ENCODE measurements around the gene RNF187.

DNA sequence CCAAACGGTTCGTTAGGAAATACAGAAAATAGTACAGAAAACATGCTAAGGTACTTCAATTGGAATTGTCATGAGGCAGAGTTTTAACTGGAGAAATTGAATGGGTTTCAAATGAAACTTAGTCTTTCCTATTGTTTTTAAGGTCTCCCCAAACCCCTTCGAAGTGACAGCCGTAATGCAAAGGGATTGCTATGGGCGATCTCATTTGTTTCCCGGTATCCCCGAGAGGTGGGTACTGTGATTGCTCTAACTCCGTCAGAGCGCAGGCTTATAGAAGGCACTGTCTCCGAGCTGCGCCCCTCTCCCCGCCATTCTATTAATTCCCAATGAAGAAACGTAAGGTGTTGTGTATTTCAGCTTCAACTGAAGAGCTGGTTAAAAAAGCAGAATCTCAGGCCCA lies 22.0 kb upstream of the RNF187 start:
- TF ChIP-seq, protein P1, sequence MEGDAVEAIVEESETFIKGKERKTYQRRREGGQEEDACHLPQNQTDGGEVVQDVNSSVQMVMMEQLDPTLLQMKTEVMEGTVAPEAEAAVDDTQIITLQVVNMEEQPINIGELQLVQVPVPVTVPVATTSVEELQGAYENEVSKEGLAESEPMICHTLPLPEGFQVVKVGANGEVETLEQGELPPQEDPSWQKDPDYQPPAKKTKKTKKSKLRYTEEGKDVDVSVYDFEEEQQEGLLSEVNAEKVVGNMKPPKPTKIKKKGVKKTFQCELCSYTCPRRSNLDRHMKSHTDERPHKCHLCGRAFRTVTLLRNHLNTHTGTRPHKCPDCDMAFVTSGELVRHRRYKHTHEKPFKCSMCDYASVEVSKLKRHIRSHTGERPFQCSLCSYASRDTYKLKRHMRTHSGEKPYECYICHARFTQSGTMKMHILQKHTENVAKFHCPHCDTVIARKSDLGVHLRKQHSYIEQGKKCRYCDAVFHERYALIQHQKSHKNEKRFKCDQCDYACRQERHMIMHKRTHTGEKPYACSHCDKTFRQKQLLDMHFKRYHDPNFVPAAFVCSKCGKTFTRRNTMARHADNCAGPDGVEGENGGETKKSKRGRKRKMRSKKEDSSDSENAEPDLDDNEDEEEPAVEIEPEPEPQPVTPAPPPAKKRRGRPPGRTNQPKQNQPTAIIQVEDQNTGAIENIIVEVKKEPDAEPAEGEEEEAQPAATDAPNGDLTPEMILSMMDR (IDR thresholded peaks at IDR 0.05; ENCODE audit: insufficient read depth, low read depth, low read length), result no peak
- TF ChIP-seq EZH2 (IDR thresholded peaks at IDR 0.05; ENCODE audit: insufficient read depth, low read length), result no peak

All from astrocyte (in vitro differentiated cells and primary cell).